GM21717 (cell line): ENCODE data around the gene C2CD5.
"Not testable (repeated sequence)": the region's sequence is repeated elsewhere in the genome, so short reads cannot be mapped to it uniquely, and the experiment has no call there.

ENCODE experiments used
- ATAC-seq: cut with Tn5 transposase; IDR thresholded peaks from one replicate; pipeline ENCODE4 v1.9.1; 2021; ENCODE audit warnings: mild to moderate bottlenecking, moderate library complexity; ENCODE audit not compliant: unreplicated experiment

The C2CD5 gene

GRCh38 chr12:22536971-22537544 is 7.3 kb downstream of the C2CD5 start:
- ATAC-seq, result no peak

DNA sequence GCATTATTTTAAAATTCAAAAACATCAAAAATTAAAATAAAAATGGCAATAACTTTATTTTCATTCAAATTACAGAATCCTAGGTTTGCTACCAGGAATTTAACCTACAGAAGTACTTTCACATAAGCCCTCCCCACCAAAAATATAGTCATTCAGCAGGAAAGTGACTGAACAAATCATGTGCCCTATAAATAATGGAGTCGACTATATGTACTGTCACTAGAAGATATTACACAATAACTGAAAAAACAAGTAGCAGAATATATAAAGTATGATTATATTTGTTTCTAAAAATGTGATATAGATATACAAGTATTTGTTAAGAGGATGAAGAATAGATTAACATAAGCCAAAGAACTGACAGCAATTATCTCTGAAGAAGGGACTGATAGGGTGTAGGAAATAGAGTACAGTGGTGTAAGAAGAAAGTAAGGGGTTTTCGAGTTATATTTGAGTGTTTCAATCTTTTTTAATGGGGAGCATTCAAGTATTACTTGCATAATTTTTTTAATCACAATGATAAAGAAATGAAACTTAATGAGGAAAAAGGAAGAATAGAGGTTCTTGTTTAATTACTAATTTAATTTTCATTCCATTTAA is 7.9 kb downstream of the C2CD5 start:
- no peak for ATAC-seq

- no peak for ATAC-seq
Measured at GRCh38 chr12:22535478-22535877, 8.9 kb downstream of the C2CD5 start.

GRCh38 chr12:22535038-22535437 is 9.3 kb downstream of the C2CD5 start:
- no peak for ATAC-seq

DNA sequence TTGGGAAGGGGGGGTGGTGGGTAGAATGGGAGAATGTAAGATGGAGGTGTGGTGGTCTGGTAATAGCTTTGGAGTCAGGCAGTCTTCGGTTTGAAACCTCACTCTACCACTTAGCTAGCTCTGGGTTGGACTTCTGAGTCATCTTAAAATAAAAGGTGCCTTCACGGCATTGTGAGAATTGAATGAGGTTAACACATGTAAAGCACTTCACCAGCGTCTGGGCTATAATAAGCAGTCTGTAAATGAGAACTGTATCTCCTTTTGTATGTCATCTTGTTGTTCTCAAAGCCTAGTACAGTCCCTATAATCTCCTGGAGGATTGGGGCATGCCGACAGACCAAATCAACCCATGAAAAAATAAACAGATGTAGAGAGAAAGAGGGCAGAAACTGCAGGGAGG is 11.2 kb downstream of the C2CD5 start:
- ATAC-seq, result no peak

GRCh38 chr12:22532317-22532716 is 12.0 kb downstream of the C2CD5 start:
- no peak for ATAC-seq

GRCh38 chr12:22531205-22531604 is 13.1 kb downstream of the C2CD5 start:
- ATAC-seq, result no peak

- peak; percentile 77 for ATAC-seq
Measured at GRCh38 chr12:22529281-22530060, 14.9 kb downstream of the C2CD5 start.

GRCh38 chr12:22527999-22528398 is 16.3 kb downstream of the C2CD5 start:
- ATAC-seq, result no peak

DNA sequence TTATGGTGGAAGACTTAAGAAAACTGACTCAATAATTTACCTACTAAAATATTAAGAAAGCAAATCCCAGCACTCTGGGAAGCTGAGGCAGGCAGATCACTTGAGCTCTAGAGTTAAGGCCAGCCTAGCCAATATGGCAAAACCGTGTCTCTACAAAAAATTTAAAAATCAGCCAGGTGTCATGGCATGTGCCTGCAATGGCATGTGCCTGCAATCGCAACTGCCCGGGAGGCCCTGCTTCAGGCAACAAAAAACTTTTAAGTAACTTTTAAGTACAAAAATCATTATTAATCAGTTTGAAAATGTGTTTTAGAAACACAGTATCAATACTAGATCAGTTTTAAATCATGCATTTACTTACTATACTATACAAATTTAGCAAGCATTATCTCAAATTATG is 17.5 kb downstream of the C2CD5 start:
- ATAC-seq, result no peak

DNA sequence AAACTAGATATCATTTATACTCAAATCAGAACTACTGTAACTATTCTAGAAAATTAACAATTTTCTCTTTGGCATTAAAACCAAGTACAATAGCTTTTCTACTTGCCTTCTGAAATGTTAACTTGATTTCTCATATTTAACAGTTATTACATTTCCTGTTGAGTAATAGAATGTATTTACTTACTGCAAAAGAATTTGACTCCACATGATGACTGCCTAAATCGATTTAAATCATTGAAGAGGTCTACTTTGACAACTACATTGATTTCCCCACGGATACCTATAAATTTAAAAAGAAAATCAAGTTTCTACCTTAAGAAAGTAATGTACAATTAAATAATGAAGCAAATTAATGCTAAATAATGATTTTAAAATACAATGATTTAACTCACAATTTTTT is 18.9 kb downstream of the C2CD5 start:
- ATAC-seq, result no peak

DNA sequence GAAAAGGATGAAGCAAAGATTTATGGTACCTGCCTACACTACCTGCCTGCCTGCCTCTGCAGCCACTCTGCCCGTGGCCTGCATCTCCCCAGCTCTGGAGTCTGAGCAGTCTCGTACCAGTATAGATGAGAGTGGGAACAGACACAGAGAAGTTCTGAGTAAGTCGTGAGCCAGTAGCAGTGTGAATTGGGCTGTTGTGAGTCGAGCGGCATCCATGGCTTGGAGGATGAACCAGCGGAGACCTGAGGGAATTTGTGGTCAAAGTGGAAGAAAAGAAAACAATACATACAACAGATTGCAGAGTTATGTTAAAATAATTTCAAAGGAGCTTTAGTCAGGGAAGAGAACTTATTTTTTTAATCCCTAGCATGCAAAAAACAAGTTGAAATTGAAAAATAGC is 25.3 kb downstream of the C2CD5 start:
- ATAC-seq, result no peak

- no peak for ATAC-seq
Measured at GRCh38 chr12:22518060-22518719, 26.2 kb downstream of the C2CD5 start.

DNA sequence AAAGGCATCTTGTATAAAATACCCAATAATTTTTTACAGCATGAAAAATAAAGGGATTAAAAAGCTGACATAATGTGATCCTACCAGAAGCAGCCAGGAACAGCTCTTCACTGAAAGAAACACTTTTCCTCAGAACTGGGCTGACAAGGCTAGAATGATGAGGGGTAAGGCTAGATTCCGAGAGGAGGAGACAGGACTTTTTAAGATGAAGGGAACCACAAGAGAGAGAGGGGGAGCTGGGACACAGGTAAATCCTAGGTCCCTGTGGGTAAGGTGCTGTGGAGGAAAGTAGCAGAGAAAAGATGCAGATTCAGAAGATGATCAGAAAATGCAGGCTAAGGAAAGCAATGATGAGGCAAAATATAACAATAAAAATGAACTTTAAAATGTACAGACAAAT is 29.5 kb downstream of the C2CD5 start:
- no peak for ATAC-seq

DNA sequence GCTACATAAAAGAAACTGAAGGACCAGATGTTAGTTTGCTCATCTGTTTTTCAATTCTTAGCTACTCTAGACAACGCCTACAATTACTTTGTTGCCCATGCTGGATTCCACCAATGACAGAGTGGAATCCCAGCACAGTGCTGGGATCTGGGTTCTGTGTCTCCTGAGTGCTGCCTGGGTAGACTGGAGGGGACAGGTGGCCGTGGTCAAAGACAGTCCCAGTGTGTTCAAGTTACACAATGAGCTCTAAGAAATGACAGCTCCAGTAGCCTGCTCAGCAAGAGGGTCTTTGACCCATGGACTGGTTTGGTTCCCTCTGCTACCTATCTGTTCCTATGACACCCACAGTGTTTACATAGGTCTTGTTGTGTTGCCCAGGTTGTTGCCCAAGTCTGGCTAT is 38.5 kb downstream of the C2CD5 start:
- ATAC-seq, result no peak

- ATAC-seq, result no peak
Measured at GRCh38 chr12:22500100-22500499, 44.2 kb downstream of the C2CD5 start.

DNA sequence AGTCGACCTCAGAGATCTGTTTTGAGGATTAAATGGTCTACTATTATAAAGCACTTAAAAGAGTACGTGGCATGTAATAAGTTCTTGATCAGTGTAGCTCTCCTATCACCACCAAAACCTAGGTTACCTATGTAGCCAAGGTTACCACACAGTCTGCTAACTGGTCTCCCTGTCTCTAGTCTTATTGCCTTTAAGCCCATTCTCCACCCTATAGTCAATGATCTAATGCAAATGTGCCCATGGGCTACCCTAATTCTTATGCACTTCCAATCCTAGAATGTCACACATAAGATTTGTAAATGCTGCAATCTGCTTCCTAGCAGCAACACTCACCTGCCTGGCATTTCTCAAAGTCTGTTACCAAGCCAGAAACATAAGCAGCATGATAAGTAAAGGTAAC is 44.9 kb downstream of the C2CD5 start:
- ATAC-seq, result no peak

GRCh38 chr12:22494319-22494718 is 50.0 kb downstream of the C2CD5 start:
- ATAC-seq, result no peak

- no peak for ATAC-seq
Measured at GRCh38 chr12:22491034-22491433, 53.3 kb downstream of the C2CD5 start.

DNA sequence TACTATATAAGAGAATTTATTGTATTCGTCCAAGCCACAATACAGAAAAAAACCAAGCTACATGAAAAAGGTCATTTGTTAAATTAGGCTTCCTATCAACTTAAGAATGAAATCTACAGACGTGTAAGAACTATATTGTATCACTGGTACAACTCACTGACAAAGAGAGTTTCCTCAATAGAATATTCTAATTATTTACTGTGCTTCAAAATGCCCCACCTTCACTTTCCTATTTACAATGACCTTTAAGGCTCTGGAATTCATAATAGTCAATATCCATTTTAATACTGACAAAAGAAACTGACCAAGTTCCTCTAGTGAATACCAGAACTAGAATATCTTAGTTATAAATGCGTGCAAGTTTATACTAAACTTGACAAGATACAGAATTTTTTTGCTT is 55.9 kb downstream of the C2CD5 start:
- ATAC-seq, result no peak

- ATAC-seq, result not testable (repeated sequence)
Measured at GRCh38 chr12:22487683-22488082, 56.7 kb downstream of the C2CD5 start.

- ATAC-seq, result no peak
Measured at GRCh38 chr12:22481547-22482104, 62.7 kb downstream of the C2CD5 start.
